HG03469 (cell line): ENCODE data around the gene NEK6.

Experiments used
- ATAC-seq: cut with Tn5 transposase; IDR thresholded peaks from one replicate; pipeline ENCODE4 v1.9.1; 2021; ENCODE audit warnings: mild to moderate bottlenecking, moderate library complexity, moderate number of reproducible peaks; ENCODE audit not compliant: unreplicated experiment

The NEK6 gene

GRCh38 chr9:124257844-124258606 is at the start of gene NEK6:
Gene NEK6 (plus strand): TSS chr9:124257949. CDS start chr9:124301965, 44,016 bp downstream.
- ATAC-seq = no peak

- no peak for ATAC-seq
Observed at GRCh38 chr9:124208571-124208970, 49.2 kb upstream of the NEK6 start.

- ATAC-seq = no peak
Observed at GRCh38 chr9:124209279-124209678, 48.5 kb upstream of the NEK6 start.

GRCh38 chr9:124209774-124210173 is 48.0 kb upstream of the NEK6 start:
- ATAC-seq = no peak

GRCh38 chr9:124210697-124211096 is 47.1 kb upstream of the NEK6 start:
- ATAC-seq = peak; percentile 33

- no peak for ATAC-seq
Observed at GRCh38 chr9:124212381-124213050, 45.2 kb upstream of the NEK6 start.

GRCh38 chr9:124213396-124213795 is 44.4 kb upstream of the NEK6 start:
- ATAC-seq = no peak

GRCh38 chr9:124214116-124214515 is 43.6 kb upstream of the NEK6 start:
- ATAC-seq = no peak

- no peak for ATAC-seq
Observed at GRCh38 chr9:124214596-124215367, 43.0 kb upstream of the NEK6 start.

- no peak for ATAC-seq
Observed at GRCh38 chr9:124215368-124215910, 42.3 kb upstream of the NEK6 start.

- no peak for ATAC-seq
Observed at GRCh38 chr9:124215956-124216355, 41.8 kb upstream of the NEK6 start.

- ATAC-seq = peak; percentile 2
Observed at GRCh38 chr9:124216474-124217176, 41.1 kb upstream of the NEK6 start.

GRCh38 chr9:124217836-124218437 is 39.8 kb upstream of the NEK6 start:
- ATAC-seq = no peak

GRCh38 chr9:124218438-124218982 is 39.2 kb upstream of the NEK6 start:
- ATAC-seq = peak; percentile 43

GRCh38 chr9:124218987-124219461 is 38.7 kb upstream of the NEK6 start:
- no peak for ATAC-seq

- ATAC-seq = no peak
Observed at GRCh38 chr9:124220946-124221451, 36.8 kb upstream of the NEK6 start.

GRCh38 chr9:124221676-124222075 is 36.1 kb upstream of the NEK6 start:
- no peak for ATAC-seq

GRCh38 chr9:124222109-124222508 is 35.6 kb upstream of the NEK6 start:
- ATAC-seq = no peak

GRCh38 chr9:124222918-124223720 is 34.6 kb upstream of the NEK6 start:
- no peak for ATAC-seq
